PC-3 (cell line): ENCODE data around the gene EPHB1.

Source experiments
- EZH2 ChIP-seq: fragments of 300-600 bp; sonication (generic); IDR thresholded peaks from one replicate; pipeline ENCODE4 v1.6.1; 2017; ENCODE audit warnings: antibody characterized with exemption, mild to moderate bottlenecking, low read length; ENCODE audit not compliant: unreplicated experiment
- EZH2phosphoT487 ChIP-seq: fragments of 300-600 bp; sonication (generic); IDR thresholded peaks from 2 replicates; pipeline ENCODE4 v1.6.1; 2018; ENCODE audit warnings: mild to moderate bottlenecking, antibody characterized with exemption, low read length, borderline replicate concordance
- TF ChIP-seq, protein P1 (sequence below): fragments of 300-600 bp; sonication (generic); conservative IDR thresholded peaks from 2 replicates; pipeline ENCODE4 v1.5.1; 2017; ENCODE audit warnings: antibody characterized with exemption, low read depth, mild to moderate bottlenecking, low read length

- TF ChIP-seq, protein P1, sequence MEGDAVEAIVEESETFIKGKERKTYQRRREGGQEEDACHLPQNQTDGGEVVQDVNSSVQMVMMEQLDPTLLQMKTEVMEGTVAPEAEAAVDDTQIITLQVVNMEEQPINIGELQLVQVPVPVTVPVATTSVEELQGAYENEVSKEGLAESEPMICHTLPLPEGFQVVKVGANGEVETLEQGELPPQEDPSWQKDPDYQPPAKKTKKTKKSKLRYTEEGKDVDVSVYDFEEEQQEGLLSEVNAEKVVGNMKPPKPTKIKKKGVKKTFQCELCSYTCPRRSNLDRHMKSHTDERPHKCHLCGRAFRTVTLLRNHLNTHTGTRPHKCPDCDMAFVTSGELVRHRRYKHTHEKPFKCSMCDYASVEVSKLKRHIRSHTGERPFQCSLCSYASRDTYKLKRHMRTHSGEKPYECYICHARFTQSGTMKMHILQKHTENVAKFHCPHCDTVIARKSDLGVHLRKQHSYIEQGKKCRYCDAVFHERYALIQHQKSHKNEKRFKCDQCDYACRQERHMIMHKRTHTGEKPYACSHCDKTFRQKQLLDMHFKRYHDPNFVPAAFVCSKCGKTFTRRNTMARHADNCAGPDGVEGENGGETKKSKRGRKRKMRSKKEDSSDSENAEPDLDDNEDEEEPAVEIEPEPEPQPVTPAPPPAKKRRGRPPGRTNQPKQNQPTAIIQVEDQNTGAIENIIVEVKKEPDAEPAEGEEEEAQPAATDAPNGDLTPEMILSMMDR: no peak
- no peak for TF ChIP-seq EZH2phosphoT487
- TF ChIP-seq EZH2: no peak
These were observed 78.7 kb downstream of the EPHB1 start for GRCh38 chr3:134873789-134874188.
